Stimulated activated CD8-positive, alpha-beta memory T cell treated with anti-CD3 and anti-CD28 coated beads, Interleukin-4, amount 100 ng/mL, for 1 hour (primary cell): Measurements from ENCODE around the gene WDR5.

Source experiments
- DNase-seq, 2 donors: peaks; one replicate each; pipeline ENCODE4 v3.0.0-alpha.2; 2020; ENCODE audit warnings: low read depth in 2 of 2, low spot score in 1 of 2

The WDR5 gene

DNA sequence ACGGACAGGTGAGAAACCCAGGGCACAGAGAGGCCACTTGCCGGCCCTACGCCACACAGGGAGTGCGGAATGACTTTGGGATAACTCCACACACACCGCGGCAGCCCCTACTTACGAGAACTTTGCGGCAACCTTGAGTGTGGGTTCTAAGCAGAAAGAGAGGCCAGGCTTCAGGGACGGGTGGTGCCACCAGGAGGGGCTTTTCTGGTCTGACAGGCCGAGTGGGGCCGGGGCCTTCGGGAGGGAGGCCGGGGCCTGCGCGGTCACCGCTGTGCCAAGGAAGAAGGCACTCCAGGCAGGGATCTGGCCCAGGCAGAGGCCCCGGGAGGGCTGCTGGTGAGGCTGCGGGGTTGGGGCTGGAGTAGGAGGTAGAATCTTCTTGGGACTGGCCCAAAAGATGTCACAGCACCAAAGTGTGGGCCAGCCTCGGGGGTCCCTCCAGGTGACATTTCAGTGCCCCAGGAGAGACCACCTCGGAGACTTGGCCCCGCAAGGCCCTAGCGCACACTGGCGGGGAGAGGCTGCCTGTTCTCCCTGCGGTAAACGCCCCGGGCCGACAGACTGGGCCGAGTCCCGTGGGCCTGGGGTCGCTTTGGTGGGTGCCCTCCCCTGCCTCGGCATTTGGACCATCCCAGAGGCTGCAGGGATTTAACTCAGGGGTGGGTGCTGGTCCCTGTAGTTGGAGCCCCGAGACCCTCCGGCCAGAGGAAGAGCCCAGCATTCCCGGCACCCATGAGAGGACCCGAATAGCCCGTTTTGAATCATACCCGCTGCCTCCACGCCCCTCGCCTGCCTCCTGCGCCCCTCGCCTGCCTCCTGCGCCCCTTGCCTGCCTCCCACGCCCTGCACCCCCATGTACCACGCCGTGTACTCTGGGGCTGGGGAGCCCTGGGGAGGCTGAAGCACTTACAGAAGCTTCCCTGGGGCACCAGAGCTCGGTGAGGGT, 37.5 kb downstream of the WDR5 start:
- no peak for DNase-seq

DNA sequence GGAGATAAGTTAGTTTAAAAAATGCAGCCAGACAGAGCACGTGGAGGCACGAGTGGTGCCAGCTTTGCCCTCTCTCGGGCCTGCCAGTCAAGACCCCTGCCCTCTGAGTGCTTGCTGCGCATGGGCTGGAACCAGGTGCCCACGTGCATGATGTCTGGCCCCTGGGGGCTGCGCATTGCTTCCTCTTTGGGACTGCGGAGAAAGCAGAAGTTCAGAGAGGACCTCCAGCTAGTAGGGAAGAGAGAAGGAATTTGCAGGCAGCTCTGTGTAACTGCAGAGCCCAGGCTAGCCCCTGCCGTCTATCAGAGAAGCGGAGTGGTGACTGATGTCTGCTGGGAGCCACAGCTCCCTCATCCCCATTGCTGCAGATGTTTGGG, 38.2 kb downstream of the WDR5 start:
- DNase-seq: no peak

DNA sequence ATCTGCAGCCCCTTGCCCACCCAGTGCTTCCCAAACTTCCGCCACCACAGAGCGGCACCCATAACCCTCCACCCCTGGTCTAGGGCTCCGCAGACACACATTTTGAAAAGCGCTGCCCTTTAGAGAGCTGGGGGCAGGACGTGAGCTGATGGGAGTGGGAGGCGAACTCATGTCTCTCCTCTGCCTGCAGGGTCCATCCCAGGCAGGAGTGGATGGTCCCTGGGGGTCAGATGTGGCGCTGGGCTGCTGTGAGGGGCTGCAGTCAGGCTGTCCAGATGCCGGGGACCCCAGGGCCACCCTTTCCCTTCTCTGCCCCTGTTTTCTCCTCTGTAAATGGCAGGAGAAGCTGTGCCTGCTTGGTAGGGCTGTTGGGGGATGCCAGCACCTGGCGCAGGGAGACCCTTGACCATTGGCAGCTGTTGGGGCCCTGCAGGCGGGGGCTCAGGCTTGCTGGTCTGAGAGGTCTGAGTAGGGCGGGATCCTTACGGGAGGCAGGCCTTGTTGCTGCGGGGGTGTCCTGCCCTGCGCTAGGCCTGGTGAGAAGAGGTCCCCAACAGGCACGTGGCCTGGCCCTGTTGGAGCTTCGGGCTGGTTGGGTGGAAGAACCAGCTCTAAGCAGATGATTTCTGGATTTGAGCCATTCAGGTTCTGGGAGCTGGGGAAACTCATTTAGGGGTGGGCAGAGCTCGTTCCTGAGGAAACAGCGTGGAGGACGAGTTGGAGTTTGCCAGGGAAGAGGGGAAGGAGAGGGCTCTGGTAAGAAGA, 38.8 kb downstream of the WDR5 start:
- DNase-seq: no peak

DNA sequence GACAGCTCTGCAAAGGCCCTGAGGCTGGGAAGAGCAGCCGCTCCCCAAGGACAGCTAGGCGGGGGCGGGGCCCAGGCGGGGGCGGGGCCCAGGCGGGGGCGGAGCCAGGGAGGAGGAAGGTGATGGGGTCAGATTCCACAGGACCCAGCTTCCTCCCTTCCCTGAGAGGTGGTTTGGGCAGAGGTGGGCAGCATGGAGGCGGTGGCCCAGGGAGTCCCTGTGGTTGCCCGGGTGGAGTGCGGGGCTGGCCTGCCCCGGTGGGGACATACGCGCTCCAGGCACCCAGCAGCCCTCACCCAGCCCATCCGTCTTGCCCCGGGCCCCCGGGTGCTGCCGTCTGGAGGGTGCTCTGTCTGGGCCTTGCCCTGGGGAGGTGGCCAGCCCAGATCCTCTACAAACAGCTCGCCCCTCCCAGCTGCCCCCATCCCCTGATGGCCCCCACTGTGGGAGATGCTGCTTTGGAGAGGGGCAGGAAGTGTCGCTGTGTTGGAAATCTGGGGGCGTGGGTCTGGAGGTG, 39.5 kb downstream of the WDR5 start:
- DNase-seq: no peak

DNA sequence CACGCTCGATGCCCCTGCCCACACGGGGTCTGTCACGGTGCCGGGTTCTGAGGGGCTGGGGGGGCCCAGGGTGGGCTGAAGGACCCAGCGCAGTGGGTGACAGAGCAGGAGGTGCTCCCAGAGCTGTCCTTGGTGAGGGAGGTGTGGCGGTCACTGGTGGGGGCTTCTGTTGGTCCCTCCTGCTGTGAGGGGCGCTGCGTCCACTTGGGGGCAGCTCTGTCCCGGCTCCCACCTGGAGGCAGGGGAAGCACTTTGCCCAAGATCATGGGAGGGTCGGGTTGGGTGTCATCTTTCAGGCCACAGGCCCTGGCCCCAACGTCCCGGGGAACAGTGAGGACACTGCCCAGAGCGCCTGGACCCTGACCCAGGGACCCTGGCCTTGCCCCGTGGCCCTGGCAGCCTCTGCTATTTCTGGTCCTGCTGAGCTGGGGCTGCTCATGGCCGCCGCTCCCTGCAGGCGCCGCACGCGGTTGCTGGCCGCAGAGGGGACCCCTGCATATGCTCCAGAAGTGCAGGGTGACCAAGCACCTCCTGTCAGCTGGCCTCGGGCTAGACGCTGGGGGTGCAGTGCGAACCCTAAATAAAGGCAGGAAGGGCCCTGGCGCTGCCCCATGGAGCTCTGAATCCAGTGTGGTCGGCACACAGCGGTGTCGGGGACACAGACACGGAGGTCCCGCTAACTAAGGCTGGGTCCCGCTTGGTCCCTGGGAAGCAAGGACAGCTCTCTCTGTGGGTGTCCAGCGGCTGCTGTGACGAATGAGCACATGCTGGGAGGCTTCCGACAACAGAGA, 40.1 kb downstream of the WDR5 start:
- DNase-seq: no peak

DNA sequence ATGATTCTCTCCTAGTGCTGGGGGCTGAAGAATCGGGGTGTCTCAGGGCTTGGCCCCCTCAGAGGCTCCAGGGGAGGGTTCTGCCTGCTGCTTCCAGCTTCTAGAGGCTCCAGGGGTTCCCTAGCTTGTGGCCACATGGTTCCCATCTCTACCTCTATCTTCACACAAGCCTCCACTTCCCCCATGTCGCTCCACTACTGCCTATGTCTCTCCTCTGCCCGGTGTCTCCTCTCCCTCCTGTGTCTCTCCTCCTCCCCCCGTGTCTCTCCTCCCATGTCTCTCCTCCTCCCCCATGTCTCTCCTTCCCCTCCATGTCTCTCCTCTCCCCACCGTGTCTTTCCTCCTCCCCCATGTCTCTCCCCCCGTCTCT, 40.7 kb downstream of the WDR5 start:
- no peak for DNase-seq

DNA sequence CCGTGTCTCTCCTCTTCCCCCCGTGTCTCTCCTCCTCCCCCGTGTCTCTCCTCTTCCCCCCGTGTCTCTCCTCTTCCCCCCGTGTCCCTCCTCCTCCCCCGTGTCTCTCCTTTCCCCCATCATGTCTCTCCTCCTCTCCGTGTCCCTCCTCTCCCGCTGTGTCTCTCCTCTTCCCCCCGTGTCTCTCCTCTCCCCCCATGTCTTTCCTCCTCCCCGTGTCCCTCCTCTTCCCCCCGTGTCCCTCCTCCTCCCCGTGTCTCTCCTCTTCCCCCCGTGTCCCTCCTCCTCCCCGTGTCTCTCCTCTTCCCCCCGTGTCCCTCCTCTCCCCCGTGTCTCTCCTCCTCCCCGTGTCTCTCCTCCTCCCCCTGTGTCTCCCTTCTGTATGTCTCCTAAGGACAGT, 41.3 kb downstream of the WDR5 start:
- DNase-seq: no peak

DNA sequence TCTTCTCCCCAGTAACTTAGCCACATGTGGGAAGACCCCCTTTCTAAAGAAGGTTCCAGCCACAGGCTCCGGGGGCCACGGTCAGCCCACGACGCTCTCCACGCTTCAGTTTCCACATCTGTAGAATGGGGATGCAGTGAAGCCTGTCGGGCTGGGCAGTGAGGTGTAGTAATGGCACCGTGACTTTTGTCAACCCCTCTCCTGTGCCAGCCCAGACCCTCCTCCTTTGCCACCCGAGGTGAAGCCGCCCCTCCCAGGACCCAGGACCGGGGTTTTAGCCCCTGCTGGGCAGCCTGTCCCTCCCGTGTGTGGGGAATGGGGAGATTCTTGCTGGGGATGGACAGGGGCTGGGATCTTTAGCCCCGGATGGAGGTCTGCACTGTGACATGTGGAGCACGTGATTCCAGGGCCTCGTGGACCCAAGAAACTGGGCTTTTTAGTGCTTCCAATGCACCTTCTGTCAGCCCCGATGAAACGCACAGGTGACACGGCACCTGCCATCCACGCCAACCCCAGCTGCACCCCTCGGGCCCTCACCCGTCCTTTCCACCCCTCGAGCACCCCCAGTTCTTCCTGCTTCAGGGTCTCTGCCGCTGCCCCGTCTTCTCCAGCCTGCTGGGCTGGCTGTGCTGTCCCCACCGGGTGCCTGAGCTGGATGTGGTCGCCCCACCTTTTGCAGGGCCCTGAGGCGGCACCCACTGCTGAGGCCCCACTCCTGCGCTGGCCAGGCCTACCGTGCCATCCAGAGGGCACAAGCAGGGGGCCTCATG, 41.9 kb downstream of the WDR5 start:
- DNase-seq: no peak

DNA sequence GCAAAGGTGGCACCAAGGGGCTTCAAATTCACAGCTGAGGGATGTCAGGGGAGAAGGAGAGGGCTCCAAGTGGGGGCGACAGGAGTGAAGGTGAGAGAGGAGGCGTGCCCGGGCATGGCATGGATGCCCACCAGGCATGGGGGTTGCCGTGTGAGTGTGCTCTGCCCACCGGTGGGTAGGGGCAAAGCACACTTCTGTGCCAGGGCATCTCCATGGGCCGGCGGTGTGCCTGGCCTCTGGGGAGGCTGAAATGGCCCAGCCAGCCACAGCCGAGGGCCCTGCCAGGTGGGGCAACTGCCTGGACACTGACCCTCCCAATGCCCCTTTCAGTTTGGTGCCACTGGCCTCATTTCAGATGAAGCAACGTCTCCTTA, 42.5 kb downstream of the WDR5 start:
- no peak for DNase-seq

DNA sequence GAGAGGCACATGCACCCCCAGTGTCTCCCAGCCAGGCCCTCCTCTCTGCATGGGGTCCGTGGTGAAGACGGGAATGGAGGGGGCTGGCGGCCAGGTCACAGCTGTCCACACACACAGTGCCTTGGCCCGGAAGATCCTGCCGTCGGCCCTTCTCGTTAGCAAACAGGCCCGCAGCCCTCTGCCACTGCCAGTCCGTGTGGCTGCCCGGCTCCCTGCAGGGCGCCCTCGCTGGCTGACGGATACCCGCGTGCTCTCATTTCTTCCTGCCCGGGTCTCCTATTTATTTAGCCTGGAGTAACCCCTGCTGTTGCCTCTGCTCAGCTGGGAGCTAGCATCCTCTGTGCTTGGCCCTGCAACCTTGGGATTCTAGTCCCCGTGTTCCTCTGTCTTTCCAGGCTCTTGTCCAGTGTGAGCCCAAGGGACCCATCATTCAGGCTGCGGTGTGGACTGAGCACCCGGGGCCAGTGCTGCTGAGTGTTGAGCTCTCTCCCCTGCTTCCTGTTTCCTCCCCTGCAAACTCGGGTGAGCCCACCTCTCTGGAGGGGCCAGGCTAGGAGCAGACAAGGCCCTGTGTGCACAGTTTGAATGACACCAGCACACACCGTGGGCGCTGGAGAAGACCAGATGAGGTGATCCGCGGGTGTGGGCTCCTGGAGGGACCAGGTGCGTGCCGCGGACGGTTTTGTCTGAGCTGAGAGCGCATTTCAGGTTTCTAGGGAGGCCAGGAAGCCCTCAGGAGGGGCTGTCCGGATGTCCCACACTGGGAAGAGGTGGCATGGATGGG, 43.1 kb downstream of the WDR5 start:
- DNase-seq: no peak

DNA sequence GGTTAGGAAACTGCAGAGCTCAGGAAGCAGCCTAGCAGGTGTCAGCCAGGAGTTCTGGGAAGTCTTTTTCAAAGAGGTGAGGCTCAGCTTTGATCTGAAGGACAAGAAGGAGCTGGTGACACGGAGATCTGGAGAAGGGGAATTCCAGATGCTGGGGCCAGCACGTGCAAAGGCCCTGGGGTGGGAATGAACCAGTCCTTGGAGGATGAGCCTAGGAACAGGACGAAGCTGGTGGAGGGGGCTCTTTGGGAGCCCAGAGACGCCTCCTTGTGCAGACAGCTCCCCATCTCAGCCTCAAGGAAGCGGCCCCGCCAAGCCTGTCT, 43.7 kb downstream of the WDR5 start:
- no peak for DNase-seq

DNA sequence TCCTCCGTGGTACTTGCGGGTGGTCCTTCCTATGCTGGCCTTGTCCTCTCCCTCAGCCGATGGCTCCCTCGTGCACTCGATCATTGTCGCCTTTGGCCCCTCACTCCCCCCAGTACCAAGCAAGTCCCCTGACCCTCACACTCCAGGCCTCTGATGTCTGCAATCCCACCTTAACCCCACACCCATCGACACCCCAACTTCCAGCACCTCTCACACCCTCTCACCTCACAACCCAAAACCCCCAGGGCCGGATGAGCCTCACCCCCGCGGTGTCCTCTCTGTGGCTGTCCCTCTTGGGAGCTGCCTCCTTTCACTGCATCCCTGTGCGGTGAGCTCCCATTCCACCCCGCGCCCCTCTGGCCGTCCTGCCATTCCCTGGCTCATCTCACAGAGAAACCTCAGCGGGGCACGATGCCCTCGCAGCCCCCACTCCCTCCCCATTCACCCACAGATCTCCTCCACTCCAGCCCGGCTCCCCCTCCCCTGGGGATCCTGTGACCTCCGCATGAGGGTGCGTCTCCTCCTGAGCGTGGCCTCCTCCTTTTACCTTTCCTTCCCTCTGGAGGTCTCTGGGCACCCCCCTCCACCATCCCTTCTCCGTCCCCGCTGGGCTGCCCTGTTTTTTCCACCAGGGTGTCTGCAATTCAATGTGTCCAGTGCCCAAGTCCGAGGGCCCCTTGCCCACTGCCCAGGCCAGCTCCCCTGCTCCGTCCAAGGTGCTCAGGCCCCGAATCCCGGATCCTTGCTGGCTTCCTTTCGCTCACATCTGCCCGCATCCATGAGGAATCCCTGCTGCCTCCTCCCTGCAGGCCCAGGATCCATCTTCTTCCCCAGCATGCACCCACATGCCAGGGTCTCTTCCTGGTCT, 44.3 kb downstream of the WDR5 start:
- no peak for DNase-seq

DNA sequence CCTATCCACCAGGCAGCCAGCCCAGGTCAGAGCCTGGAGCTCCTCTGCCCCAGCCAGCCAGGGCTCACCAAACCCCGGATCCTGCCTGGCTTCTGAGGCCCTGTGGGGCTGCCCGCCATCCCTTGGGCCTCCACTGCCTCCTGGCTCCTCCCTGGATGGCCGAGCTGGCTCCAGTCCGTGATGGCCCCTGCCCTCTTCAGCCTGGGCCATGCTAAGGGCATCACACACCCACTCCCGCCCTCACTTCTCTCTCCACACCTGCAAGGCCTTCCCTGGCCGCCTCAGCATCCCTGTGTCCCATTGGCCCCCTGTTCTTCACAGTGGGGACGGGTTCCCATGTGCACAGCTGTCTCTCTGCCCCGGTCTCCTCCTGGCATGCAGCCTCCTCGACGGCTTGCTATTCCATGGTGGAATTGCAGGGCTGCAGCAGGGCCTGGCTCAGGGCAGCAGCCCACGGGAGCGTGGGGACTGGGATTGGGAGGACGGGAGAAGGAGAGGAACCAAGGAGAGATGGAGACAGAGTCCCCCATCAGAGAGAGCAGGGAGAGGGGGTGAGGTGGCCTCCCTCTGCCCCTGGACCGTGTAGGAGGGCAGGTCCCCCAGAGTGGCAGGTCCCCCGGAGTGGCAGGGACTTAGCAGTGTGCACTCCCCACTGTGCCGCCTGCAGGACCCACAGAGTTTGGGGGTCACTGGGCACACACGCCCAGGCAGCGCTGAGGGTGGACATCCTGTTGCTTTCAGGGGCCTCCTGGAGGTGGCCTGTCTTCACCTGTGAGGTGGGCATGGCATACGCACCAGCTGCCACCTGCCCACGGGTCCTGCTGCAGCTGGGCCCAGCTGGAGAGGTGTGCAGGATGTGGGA, 45.1 kb downstream of the WDR5 start:
- DNase-seq: no peak

DNA sequence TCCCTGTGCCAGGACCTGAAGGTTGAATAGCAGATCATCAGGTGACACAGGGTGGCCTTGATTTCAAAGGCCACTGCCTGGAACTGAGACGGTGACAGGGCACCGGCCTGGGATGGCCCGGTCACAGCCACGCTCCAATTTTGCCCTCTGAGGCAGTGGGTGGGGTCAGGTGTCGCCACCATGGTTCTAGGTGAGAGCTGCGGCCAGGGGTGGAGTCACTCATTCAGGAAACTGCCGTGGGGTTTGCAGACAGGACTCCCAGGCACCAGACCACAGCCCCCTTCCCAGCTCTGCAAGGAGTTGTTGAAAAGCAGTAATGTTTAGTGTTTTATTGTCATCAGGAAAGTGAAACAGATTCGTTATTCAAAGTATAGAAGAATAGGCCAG, 45.8 kb downstream of the WDR5 start:
- no peak for DNase-seq

DNA sequence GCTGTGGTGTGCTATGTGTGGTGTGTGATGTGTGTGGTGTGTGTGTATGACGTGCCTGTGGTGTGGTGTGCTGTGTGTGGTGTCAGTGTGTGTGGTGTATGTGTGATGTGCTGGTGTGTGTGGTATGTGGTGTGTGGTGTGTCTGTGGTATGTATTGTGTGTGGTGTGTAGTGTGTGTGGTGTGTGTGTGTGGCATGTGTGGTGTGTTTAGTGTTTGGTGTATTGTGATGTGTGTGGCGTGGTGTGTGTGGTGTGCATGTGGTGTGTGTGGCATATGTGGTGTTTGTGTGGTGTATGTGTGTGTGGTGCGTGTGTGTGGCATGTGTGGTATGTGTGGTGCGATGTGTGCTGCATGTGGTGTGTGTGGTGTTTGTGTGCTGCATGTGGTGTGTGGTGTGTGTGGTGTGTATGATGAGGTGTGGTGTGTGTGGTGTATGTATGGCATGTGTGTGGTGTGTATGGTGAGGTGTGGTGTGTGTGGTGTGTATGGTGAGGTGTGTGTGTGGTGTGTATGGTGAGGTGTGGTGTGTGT, 46.7 kb downstream of the WDR5 start:
- DNase-seq: no peak

DNA sequence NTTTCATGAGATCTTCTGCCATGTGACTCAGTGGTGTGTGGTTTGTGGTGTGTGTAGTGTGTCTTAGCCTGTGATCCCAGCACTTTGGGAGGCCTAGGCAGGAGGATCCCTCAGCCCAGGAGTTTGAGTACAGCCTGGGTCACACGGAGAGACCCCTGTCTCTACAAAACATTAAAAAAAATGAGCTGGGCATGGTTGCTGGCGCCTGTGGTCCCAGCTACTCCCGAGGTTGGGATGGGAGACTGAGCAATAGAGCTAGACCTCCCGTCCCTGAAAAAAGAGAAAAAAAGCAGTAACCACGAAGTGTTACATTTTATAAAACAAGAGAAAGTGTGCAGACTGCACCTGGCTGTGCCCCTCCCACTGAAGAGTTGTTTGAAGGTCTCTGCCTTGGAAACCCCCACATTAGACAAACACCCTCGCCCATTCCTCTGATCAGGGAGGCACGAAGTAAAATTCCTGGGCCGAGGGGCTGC, 49.7 kb downstream of the WDR5 start:
- DNase-seq: no peak

DNA sequence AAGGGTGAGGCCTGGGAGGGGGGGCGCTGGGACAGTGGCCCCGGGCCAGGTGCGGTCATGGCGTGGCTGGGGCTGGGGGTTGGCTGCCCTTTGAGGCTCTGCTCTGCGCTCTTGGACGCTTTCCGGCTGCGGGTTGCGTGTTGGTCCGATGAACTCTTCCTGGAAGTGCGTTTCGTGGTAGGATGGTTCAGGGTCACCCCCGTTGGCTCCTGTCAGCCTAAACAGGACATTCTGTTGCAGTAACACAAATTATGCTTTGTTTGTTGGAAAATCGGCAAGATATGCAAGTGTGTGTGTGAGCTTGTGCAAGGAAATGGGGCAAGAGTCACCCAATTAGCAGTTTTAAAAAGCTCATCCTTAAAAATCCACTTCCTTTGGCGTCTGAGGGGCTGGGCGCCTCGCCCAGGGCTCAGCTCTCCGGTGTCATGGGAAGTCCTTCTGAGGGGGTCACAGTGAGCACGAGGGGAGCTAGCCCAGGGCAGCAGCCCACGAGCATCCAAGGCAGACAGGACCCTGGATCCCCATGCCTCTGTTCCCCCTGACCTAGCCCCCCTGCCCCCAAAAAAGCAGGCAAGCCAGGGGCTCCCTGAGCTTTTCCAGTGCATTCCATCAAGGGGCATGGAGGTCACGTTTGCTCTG, 50.7 kb downstream of the WDR5 start:
- DNase-seq: no peak
